ENCODE data around the gene PLS3.

DNA sequence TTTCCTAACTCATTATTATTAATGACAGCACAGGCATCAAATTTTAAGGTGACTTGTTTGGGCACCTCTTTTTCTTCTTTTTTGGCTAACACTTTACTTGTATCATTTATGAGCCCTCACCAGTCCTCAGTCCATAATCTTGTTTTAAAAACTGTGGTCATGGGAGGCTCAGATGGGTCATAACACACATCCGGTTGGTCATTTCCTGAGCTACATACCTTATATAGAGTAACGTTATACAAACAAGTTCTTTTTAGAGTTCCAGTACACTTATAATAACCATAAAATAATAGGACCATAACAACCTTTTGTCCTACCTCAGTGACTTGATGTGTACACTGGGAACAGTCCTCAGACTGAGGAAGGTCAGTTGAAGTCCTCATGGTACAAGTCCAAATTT is 21.1 kb upstream of the PLS3 start:
- TF ChIP-seq, protein P1, sequence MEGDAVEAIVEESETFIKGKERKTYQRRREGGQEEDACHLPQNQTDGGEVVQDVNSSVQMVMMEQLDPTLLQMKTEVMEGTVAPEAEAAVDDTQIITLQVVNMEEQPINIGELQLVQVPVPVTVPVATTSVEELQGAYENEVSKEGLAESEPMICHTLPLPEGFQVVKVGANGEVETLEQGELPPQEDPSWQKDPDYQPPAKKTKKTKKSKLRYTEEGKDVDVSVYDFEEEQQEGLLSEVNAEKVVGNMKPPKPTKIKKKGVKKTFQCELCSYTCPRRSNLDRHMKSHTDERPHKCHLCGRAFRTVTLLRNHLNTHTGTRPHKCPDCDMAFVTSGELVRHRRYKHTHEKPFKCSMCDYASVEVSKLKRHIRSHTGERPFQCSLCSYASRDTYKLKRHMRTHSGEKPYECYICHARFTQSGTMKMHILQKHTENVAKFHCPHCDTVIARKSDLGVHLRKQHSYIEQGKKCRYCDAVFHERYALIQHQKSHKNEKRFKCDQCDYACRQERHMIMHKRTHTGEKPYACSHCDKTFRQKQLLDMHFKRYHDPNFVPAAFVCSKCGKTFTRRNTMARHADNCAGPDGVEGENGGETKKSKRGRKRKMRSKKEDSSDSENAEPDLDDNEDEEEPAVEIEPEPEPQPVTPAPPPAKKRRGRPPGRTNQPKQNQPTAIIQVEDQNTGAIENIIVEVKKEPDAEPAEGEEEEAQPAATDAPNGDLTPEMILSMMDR (IDR thresholded peaks at IDR 0.05), result no peak
- TF ChIP-seq POLR2A (IDR thresholded peaks at IDR 0.05), result no peak

All from breast epithelium (tissue), 3 donors.